GM19099 (cell line): ENCODE results near the gene POLR3H.

Experiments used
- POLR2A ChIP-seq: IDR thresholded peaks from 3 replicates; pipeline ENCODE4 v1.6.1; 2011; ENCODE audit warnings: low read depth; ENCODE audit not compliant: insufficient read length; ENCODE audit errors: extremely low read depth

The POLR3H gene

DNA sequence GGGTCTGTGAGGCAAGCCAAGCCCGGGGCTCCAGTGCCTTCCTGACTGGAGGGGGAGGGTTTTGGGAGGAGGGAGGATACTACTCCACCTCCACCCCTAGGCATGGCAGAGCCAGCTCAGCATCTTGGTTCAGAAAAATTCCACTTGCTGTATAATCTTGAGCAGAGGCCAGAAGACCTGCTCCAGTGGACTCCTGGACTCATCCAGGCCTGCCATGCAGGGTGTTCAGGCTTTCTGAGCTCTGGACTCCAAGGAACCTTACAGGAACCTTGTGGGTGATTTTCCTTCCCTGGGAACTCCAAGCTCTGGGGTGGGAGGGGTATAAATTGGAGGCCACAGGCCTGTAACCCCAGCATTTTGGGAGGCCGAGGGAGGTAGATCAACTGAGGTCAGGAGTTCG lies 26.0 kb upstream of the POLR3H start:
- TF ChIP-seq POLR2A = no peak

DNA sequence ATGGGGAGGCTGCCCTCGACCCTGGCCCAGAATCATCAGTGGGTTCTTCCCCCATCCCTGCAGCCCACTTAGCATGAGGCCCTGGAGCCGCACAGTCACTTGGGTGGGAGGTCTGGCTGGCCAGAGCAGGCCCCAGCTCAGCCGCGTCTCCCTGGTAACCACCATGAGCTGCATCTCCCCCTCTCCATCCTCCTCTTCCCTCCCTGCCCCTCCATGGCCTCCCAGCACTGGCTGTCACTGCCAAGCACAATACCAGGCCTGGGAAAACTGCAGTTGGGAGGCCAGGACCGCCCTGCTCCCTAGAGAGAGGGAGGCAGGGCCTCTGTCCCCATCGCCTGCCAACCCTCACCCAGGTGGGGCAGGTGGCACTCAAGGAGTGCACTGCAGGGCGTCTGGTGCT lies 24.5 kb upstream of the POLR3H start:
- no peak for TF ChIP-seq POLR2A

DNA sequence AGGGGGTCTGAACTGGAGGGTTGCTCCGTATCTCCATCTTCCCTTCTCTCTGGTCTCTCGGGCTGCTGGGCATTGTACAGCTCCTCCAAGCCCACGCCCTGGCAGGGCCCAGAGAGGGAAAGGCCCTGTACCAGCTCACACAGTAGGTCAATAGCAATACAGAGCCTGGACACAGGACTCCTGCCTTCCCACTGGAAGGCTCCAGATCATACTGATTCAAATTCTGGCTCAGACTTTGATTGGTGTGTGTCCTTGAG lies 23.2 kb upstream of the POLR3H start:
- no peak for TF ChIP-seq POLR2A

DNA sequence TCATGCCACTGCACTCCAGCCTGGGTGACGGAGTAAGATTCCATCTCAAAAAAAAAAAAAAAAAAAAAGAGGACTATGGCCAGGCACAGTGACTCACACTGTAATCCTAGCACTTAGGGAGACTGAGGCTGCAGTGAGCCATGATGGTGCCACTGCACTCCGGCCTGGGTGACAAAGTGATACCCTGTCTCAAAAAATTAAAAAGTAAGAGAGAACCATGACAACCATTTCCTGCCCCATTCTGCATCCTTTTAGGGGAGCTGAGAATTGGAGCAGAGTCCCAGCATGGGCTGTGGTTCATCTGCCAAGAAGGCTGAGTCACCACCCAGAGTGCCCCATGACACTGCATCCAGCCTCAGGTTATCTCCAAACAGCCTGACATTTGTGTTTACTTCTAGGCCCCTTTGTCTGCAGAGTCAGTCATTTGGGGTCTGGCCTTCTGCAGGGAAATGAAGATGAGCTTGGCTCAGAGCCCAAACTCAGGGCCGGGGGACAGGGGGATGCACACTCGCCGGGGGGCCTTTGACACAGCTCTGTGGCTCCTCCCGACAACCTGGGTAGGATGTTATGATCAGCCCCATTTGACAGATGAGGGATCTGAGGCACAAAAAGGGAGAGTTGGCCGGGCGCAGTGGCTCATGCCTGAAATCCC lies 21.3 kb upstream of the POLR3H start:
- TF ChIP-seq POLR2A = no peak

DNA sequence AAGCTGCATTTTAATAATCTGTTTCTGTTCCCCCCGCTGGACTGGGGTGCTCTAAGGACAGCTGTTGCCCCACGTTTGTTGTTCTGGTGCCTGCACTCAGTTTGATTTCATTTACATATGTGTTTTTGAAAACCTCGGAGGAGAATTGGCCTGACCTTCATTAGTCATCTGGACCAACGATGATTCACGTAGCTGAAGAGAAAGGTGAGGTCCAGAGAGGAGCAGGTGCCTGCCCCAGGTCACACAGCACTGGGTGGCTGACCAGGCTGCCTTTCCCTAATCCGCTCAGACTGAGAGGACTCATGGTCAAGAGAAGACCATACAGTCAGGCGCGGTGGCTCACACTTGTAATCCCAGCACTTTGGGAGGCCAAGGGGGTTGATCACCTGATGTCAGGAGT lies 20.3 kb upstream of the POLR3H start:
- TF ChIP-seq POLR2A = no peak

DNA sequence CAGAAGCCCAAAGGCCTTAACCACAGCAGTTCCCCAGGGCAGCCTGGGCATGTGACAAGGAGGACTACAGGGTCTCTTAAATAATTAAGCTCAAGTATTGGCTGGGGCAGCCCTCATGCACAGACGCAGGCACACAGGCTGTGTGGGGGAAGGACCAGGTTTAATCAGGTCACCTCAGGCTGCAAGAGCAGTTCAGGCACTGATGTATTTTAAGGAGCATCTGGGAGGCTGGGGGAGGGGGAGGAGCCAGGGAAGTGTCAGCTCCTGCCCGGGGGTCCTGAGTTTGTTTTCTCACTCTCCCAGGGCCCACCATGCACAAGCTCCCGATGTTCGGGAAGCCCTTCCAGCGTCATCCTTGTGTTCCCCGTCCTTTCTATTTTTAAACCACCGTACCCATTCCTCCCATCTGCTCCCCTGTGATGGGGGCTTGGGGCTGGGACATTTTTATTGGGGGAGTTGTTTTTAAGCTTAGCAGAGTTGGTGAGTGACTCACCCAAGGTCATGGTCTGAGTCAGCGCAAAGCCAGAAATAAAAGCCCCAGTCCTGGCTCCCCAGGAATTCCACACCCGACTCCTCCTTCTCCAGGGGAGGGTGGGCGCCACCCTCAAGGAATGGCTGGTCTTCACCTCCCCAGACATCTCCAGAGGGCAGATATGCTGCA lies 18.9 kb upstream of the POLR3H start:
- no peak for TF ChIP-seq POLR2A

DNA sequence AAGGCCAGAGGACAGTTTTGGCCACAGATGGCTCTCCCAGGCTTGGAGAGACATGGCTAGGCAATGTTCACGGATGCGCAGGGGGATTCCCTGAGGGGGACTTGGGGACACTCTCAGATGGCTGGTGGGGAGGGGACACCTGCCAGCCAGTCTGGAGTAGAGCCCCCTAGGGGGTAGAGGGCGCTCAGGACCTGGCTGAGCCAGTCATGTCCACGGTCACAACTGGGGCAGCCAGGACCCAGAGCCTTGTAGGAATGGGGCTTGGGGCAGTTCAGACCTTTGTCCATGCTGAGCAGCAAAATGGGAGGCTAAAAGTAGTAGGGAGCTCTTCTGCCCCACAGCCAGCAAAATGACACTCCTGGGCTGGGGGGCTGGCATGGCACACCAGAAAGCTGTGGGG lies 18.2 kb upstream of the POLR3H start:
- TF ChIP-seq POLR2A = no peak

DNA sequence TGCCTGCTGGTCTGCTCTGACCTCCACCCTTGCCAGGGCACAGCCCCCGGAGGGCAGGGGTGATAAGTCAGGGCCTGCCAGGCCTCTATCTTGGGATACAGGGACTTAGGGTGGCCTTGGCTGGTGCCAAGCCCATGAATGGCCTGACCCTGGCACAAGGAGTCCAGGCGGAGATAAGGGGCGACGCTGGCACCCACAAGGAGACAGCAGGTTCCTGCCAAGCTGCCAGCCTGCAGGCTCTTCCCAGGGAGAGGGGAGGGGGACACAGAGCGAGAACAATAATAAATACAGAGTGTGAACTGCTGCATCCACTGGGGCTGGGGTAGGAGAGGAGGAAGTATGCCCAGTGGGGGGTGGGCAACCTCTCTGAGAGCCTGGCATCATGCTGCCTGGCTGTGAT lies 17.5 kb upstream of the POLR3H start:
- no peak for TF ChIP-seq POLR2A

DNA sequence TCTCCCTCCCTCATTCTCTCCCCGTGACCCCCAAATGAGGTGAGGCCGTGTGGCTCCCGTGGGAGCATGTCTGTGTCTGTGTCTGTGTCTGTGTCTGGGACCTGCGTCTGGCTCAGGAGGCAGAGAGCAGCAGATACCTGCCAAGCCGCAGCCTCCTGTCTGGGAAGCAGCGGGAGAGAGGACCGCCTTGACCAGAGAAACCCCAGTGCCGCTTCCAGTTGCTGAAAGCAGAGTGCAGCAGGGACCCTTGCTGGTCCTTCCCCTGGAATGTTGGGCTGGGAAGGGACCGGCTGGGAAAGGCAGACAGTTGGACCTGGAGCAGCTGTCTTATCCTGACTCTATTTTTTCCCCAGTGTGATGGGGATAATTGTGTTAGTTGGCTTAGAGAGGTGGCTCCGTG lies 17.1 kb upstream of the POLR3H start:
- no peak for TF ChIP-seq POLR2A

DNA sequence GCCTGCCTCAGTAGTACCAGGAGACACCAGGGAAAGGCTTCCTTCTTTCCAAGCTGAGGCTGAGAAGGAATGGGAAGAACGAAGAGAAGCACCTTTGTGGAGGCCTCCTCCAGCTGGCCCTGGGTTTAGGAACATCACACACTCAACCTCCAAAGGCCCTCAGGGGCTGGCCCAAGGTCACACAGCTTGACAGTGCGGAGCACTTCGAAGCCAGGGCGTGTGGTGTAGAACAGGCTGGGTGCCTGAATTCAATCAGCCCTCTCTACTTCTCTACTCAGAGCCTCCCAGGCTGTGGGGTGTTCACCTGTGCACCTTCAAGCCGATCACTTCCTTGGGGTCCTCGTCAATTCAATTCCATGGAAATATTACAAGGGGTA lies 15.8 kb upstream of the POLR3H start:
- TF ChIP-seq POLR2A = no peak

DNA sequence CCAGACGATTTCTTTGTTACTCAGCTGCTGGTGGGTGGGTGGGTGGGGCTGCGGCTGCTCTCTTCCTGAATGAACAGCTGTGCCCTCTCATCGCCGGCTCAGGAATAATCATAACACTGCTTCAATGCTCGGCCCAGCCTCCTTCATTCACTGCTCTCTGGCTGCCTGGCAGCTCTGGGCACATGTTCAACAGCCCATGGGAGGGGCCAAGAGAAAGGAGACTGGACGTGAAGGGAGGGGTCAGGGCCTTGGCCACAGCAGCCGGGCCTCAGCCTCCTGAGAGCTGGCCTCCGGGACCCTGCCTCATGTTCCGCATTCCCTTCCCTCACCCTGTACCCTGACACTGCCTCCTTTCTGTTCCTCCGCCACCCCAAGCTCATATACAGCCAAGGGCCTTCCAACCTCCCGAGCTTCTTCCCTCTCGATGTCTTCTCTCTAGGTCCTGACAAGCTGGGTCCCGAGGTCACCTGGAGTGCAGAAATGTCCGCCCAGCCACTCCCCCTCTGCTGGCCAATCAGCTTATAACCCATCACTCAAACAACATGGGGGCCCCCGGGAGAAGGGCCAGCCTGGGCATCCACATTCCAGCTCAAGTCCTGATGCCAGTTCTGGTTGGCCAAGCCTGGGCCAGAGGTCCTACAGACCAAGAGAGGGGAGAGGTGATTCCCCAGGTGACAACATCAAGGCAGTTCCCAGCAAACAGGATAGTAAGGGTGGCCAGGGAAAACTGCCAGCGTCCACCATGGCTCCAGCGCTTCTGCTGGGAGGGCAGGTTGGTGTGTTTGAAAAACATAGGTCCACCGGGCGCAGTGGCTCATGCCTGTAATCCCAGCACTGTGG lies 13.4 kb upstream of the POLR3H start:
- TF ChIP-seq POLR2A = no peak

DNA sequence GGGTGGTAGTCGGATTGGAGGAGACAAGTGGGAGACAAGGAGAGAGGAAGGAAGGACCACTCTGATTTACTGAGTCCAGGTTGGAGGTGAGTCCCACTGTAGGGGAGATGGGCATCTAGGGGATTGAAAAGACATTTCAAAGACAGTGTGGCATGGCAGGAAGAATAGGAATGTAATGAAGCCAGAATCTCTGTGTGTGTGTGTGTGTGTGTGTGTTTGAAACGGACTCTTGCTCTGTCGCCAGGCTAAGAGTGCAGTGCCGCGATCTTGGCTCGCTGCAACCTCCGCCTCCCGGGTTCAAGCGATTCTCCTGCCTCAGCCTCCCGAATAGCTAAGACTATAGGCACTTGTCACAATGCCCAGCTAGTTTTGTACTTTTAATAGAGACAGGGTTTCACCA lies 12.3 kb upstream of the POLR3H start:
- no peak for TF ChIP-seq POLR2A

DNA sequence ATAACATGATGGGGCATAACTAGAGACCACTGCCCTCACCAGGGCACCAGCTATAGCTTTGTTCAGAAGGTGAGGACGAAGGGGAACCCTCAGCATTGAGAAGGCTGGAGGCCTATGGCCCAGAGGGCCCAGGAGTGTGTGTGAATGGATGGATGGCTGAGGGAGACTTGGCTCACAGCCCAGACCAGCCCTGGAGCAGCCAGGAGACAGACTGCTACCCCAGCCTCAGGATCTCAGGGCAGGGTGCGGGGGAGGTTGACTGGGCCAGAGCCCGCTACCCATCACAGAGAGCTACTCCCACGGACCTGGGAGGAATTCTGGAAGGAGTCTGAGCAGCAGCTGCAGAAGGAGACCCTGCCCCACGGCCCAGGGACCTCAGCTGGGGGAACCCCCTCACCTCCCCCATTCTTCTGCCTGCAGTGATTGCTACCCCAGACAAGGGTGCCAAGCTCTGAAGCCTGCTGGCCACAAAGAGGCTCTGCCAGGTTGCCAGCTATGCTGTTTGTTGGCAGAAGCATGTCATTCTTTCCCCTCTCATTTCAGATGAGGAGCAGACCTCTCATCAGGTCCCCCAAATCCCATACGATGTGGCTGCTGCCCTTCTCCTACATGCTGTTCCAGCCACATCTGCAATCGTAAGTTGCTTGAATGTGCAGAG lies 11.2 kb upstream of the POLR3H start:
- TF ChIP-seq POLR2A = no peak

DNA sequence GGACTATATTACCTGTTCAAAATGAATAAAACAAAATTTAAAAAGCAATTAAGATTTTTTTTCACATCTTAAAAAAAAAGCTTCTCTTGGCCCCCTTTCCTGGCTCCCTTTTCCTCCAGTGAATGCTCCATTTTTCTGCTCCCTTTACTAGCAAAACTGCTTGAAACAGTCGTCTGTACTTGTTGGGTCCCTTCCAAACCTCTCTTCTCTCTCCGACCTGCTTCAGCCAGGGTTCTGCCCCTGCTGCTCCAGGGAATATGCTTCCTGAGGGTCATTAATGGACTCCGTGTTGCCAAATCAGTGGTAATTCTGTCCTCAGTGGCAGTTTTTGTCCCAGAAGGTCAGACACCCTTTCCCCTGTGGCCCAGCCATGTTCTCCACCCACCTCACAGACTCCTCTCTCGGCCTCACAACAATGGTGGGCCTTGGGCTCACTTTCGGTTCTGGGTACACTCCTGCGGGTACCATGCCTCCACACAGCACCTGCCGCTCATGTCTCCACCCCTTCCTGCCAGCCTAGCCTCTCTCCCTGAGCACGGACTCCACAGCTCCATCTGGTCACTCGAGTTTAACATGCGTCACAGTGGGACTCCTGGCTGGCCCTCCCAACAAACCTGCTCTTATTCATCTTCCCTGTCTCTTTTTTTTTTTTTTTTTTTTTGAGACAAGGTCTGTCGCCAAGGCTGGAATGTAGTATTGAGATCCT lies 7.8 kb upstream of the POLR3H start:
- TF ChIP-seq POLR2A = no peak

DNA sequence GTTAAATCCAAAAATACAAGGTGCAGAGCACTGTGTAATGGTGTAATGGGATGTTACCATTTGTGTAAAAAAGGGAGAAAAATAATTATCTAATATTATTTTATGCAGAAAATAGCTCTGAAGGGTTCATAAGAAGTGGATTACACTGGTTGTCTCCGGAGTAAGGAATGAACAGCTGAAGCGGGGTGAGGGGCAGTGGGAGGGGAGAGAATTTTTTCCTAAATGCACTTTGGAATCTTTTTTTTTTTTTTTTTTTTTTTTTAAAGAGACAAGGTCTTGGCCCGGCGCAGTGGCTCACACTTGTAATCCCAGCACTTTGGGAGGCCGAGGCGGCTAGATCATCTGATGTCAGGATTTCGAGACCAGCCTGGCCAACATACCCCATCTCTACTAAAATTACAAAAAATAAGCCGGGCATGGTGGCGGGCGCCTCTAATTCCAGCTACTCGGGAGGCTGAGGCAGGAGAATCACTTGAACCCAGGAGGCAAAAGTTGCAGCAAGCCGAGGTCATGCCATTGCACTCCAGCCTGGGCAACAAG lies 6.8 kb upstream of the POLR3H start:
- TF ChIP-seq POLR2A = no peak

DNA sequence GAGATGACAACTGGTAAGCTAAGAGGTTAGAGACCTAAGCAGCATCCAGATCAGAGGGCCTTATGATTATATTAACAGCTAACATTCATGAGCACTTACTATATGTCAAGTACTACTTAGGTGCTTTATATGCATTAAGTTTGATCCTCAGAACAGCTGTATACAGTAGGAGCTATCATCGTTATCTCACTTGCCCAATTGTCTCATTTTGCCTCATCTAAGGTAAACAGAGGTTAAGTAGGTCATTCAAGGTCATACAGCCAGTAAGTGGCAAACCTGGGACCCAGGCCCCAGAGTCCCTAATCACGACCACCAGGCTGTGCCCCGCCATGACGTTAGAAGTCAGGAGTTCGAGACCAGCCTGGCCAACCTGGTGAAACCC lies 4.6 kb upstream of the POLR3H start:
- no peak for TF ChIP-seq POLR2A
